Endothelial cell (in vitro differentiated cells): ENCODE measurements around the gene RELL2. TPM values are rescaled to one million over a fixed set of nuclear protein-coding genes. Genes with fewer than 3 reads are reported as not detected.

ENCODE experiments used
- DNase-seq: peaks from one replicate; pipeline ENCODE4 v3.0.0; 2021; ENCODE audit warnings: low spot score
- H3K27ac Mint-ChIP-seq: one replicate; pipeline ENCODE4 v1.8.0; 2021; ENCODE audit warnings: mixed read lengths, inconsistent platforms; ENCODE audit not compliant: unreplicated experiment
- H3K27me3 Mint-ChIP-seq: one replicate; pipeline ENCODE4 v1.8.0; 2021; ENCODE audit warnings: mild to moderate bottlenecking, moderate library complexity, mixed read lengths, inconsistent platforms; ENCODE audit not compliant: unreplicated experiment
- H3K36me3 Mint-ChIP-seq: one replicate; pipeline ENCODE4 v1.8.0; 2021; ENCODE audit warnings: mild to moderate bottlenecking, low read depth, mixed read lengths, inconsistent platforms; ENCODE audit not compliant: unreplicated experiment
- H3K4me1 Mint-ChIP-seq: one replicate; pipeline ENCODE4 v1.8.0; 2021; ENCODE audit warnings: mild to moderate bottlenecking, mixed read lengths, inconsistent platforms; ENCODE audit not compliant: unreplicated experiment
- H3K4me3 Mint-ChIP-seq: one replicate; pipeline ENCODE4 v1.8.0; 2021; ENCODE audit warnings: mild to moderate bottlenecking, mixed read lengths, inconsistent platforms; ENCODE audit not compliant: unreplicated experiment
- H3K9me3 Mint-ChIP-seq: one replicate; pipeline ENCODE4 v1.8.0; 2021; ENCODE audit warnings: mixed read lengths, inconsistent platforms; ENCODE audit not compliant: unreplicated experiment
- CTCF ChIP-seq: fragments of 200-600 bp; sonication (generic); IDR thresholded peaks from one replicate; pipeline ENCODE4 v1.5.0; 2021; ENCODE audit warnings: antibody characterized with exemption; ENCODE audit not compliant: unreplicated experiment
- total RNA-seq: library from RNA; stranded (reverse); fragmentation: NEBNext Ultra II Directional; extraction: Animal tissue kit (Norgen Biotek cat#: 25700); gene quantifications from one replicate; pipeline ENCODE4 v1.2.1, GENCODE V29; 2021; ENCODE audit not compliant: unreplicated experiment

Gene RELL2
- total RNA-seq, 1 donor from 2014 or later: 17.4 TPM

- peaks cover 20% of the 10 kb centered on the region for H3K4me1 Mint-ChIP-seq
- H3K36me3 Mint-ChIP-seq: peaks cover 40% of the 10 kb centered on the region
- H3K27me3 Mint-ChIP-seq: peaks cover 7% of the 10 kb centered on the region
- TF ChIP-seq CTCF: no peak
- no peak for DNase-seq
- peak overlapping the region; percentile 74 for H3K27ac Mint-ChIP-seq
- no peaks in the 10 kb centered on the region for H3K9me3 Mint-ChIP-seq
- peak overlapping the region; percentile 37 for H3K4me3 Mint-ChIP-seq
Observed at GRCh38 chr5:141663506-141663905, 26.7 kb downstream of the RELL2 start.

GRCh38 chr5:141664733-141665461 lies 28.1 kb downstream of the RELL2 start:
- DNase-seq: peak; percentile 81
- Mint-ChIP-seq H3K27me3 (peaks cover 11% of the 10 kb centered on the region), H3K4me3 (peak overlapping the region; percentile 67), H3K4me1 (peaks cover 22% of the 10 kb centered on the region), H3K36me3 (peaks cover 40% of the 10 kb centered on the region), H3K9me3 (no peaks in the 10 kb centered on the region), H3K27ac (peak overlapping the region; percentile 24)
- TF ChIP-seq CTCF: peak; percentile 92

- Mint-ChIP-seq H3K9me3 (no peaks in the 10 kb centered on the region), H3K27ac (no peak overlapping the region), H3K4me1 (peaks cover 26% of the 10 kb centered on the region), H3K4me3 (no peak overlapping the region), H3K36me3 (peaks cover 40% of the 10 kb centered on the region), H3K27me3 (peaks cover 13% of the 10 kb centered on the region)
- DNase-seq: no peak
- TF ChIP-seq CTCF: no peak
Observed at GRCh38 chr5:141665995-141666940, 29.5 kb downstream of the RELL2 start.

GRCh38 chr5:141668601-141669265 lies 31.9 kb downstream of the RELL2 start:
- Mint-ChIP-seq H3K36me3 (peaks cover 32% of the 10 kb centered on the region), H3K27me3 (peaks cover 13% of the 10 kb centered on the region), H3K9me3 (no peaks in the 10 kb centered on the region), H3K27ac (peak overlapping the region; percentile 18), H3K4me3 (peak overlapping the region; percentile 18), H3K4me1 (peaks cover 28% of the 10 kb centered on the region)
- no peak for TF ChIP-seq CTCF
- DNase-seq: no peak
